Gastrocnemius medialis (tissue), 4 donors: ENCODE results near the gene SULT2B1.

Experiments
- CTCF ChIP-seq, 5 experiments: fragments of 450-650 bp in 3 of 5; fragments of 200-600 bp in 2 of 5; sonication (generic) in 2 of 5; IDR thresholded peaks in 4 of 5; conservative IDR thresholded peaks in 1 of 5; 1 replicate in 4 of 5; 2 replicates in 1 of 5; pipeline ENCODE4 v1.5.1; 2016 to 2019; ENCODE audit warnings: antibody characterized with exemption in 5 of 5, mild to moderate bottlenecking in 3 of 5, moderate library complexity in 3 of 5
- POLR2A ChIP-seq, 2 donors: fragments of 450-650 bp; IDR thresholded peaks; one replicate each; pipeline ENCODE4 v1.6.1; 2017; ENCODE audit warnings: antibody characterized with exemption in 2 of 2, mild to moderate bottlenecking in 2 of 2, moderate library complexity in 2 of 2

GRCh38 chr19:48615231-48616040 is 63.5 kb downstream of the SULT2B1 start:
- TF ChIP-seq CTCF (IDR thresholded peaks at IDR 0.05 in 4 of 5, conservative IDR thresholded peaks at IDR 0.05 in 1 of 5): no peak
- no peak for TF ChIP-seq POLR2A (IDR thresholded peaks at IDR 0.05)
